HG03575 (cell line): ENCODE data around the gene ASTN2.

Source experiments
- ATAC-seq: cut with Tn5 transposase; IDR thresholded peaks from one replicate; pipeline ENCODE4 v1.9.1; 2021; ENCODE audit not compliant: unreplicated experiment, insufficient number of reproducible peaks, low FRiP score; ENCODE audit errors: extremely low read depth

ASTN2 gene, protein sequence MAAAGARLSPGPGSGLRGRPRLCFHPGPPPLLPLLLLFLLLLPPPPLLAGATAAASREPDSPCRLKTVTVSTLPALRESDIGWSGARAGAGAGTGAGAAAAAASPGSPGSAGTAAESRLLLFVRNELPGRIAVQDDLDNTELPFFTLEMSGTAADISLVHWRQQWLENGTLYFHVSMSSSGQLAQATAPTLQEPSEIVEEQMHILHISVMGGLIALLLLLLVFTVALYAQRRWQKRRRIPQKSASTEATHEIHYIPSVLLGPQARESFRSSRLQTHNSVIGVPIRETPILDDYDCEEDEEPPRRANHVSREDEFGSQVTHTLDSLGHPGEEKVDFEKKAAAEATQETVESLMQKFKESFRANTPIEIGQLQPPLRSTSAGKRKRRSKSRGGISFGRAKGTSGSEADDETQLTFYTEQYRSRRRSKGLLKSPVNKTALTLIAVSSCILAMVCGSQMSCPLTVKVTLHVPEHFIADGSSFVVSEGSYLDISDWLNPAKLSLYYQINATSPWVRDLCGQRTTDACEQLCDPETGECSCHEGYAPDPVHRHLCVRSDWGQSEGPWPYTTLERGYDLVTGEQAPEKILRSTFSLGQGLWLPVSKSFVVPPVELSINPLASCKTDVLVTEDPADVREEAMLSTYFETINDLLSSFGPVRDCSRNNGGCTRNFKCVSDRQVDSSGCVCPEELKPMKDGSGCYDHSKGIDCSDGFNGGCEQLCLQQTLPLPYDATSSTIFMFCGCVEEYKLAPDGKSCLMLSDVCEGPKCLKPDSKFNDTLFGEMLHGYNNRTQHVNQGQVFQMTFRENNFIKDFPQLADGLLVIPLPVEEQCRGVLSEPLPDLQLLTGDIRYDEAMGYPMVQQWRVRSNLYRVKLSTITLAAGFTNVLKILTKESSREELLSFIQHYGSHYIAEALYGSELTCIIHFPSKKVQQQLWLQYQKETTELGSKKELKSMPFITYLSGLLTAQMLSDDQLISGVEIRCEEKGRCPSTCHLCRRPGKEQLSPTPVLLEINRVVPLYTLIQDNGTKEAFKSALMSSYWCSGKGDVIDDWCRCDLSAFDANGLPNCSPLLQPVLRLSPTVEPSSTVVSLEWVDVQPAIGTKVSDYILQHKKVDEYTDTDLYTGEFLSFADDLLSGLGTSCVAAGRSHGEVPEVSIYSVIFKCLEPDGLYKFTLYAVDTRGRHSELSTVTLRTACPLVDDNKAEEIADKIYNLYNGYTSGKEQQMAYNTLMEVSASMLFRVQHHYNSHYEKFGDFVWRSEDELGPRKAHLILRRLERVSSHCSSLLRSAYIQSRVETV (N-terminal part only)

DNA sequence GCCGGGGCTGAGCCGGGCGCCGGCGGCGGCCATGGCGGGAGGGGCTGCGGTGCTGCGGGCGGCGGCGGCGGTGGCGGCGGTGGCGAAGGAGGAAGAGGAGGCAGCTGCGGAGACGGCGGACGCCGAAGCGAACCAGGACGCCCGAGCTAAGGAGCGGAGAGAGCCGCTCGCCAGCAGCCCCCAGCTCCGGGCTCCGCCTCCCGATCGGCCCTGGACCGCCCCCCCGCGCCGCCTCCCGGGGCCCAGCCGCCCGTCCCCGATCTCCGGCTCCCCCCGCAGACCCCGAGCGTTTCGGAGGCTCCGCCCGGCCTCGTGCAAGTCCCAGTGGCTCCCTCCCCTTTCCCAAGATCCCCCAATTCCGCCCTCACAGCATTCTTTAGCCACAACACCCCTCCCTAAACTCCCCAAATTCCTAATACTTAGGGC is at the start of gene ASTN2:
ASTN2 (minus strand) TSS at position 152 of the 426 bp plus-strand sequence; CDS start at position 33, 119 bp downstream.
- no peak for ATAC-seq

DNA sequence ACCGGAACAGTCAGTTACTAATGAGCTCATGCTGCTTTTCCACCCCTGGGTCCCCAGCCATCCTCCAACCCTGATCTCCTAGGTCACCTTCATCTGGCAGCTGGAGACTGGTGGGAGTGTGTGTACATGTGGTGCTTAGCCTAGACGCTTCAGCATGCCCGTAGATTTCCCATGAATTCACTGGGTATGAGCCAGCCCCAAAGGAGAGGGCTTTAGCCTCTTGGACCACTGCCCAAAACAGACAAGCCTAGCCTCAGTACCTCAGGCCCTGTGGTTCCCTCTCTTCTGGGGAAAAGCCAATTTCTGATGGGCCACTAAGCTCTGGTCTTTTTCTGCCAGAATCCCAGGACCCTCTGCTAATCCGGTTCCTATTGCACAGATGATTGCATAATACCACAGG is 48.0 kb upstream of the ASTN2 start:
- ATAC-seq = no peak

DNA sequence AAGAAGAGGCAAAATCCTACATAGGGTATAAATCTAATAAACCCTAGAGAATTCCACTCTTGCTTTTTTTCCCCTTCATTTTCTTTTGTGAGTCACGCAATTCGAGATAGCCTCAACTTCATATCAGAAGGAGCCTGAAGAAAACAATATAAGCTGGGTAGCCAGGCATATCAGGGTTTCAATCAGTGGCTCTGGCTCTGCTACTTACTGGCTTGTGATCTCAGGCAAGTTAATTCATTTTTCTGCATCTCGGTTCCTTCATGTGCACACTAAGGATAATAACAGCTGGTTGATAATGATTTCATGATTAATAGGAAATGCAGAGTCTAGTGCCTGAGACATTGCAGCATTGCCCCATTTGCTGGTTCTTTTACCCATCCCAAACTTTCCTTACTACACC is 46.5 kb upstream of the ASTN2 start:
- ATAC-seq = no peak

DNA sequence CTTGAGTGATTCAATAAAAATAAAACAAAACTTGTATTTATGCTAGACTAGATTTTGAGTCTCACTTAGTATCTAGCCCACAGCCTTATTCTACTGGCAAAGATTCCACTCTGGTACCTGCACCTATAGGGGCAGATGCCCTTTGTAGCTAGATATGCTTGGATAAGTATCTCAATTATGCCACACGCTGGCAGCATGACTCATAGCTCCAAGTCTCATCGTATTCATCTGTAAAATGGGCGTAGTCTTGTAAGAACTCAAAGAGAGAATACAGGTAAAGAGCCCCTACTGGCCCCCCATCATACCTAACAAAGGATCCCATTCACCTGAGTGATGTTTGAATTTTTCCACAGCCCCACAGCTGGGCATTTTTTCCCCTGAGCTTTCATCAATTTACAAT is 45.9 kb upstream of the ASTN2 start:
- ATAC-seq = no peak

DNA sequence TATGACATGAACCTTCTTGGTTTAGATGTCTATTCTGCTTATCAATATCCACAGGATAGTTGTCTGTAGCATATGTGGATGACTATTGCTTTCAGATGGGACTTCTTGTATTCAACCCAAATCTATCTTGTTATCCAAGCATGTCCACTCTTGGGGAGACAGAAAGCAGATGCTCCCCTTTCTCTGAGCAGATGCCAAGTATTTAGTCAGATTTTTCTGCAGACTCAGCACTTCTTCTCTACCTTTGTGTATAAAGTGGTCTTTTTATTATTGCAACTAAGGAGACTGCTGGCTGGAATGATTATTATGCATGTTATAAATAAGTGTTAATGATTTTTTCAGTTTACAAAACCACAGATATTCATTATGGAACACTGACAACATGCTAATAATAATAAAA is 45.1 kb upstream of the ASTN2 start:
- no peak for ATAC-seq

DNA sequence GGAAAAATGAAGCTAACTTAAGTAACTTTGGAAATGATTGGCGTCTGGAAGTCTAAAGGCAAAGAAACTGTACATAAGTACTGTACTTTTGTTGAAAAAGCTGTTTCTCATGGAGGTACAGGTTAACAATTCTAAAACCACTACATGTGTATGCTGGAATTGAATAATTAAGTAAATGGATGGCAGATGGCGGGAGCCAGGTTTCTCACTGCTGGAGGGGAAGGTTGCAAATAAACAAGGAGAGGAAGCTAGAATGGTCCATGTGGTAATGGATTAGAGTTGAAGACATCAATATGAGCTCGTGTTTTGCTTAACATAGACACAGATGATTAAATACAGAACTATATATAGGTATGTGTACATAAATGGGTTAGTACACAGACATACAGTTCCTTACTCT is 43.2 kb upstream of the ASTN2 start:
- no peak for ATAC-seq

DNA sequence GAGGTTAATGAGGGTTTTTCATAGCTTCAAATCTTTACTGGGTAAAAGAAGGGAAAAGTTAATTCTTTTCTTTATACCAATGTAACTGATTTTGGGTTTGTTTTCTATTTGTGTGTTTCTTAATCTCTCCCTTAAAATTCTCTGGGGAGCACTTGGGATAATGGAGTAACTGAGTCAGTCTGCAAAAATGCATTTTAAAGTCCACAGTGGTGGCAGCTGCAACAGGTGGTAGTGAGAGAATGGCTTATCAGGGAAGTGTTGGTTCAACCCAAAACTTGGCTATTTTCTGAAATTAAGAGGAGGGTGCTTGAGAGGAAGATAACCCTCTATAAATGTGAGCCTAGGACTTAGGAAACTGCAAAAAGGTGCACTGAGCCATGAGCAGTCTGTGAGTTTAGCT is 39.9 kb upstream of the ASTN2 start:
- ATAC-seq = no peak

DNA sequence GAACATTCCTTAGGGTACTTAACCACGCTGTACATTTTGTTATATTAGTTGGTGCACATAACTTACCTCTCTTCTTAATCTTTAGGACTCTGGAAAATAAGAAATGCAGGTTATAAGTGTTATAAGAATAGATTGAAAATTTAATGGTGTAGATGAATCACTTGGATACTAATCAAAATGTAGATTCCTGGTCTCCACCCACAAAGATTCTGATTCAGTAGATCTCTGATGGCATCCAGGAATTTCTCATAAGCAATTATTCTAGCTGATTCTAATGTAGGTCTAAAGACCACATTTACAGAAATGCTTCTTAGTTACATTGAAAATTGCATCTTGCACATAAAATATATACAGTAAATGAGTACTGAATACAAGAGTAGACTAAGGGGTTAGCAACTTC is 38.9 kb upstream of the ASTN2 start:
- no peak for ATAC-seq

DNA sequence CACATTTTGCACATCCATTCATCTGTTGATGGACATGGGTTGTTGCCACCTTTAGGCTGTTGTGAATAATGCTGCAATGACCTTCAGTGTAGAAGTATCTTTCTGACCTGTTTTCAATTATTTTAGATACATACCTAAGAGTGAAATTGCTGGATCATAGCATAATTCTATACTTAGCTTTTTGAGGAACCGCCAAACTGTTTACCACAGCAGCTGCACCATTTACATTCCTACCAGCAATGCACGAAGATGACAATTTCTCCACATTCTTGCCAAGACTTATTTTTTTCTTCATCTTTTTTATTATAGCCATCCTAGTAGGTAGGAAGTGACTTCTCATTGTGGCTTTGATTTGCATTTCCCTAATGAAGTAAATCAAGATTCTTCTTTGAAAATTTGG is 36.5 kb upstream of the ASTN2 start:
- no peak for ATAC-seq

DNA sequence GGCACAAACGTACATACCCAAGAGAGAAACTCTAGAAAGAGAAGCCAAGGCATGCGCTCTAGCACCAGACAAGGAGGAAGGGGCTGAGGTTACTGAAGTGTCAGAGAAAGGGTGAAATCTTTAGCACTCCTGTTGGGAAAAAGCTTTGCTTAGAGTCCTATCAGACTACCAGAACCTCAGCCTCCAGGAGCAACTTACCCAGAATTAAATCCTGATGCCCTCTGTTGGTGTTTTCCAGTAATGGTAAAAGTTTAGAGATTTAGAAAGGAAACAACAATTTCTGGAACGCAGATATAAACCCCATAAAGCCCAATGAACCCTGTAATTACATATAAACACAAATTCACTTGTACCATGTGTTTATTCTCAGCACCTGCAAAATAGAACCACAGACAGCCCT is 33.2 kb upstream of the ASTN2 start:
- no peak for ATAC-seq

DNA sequence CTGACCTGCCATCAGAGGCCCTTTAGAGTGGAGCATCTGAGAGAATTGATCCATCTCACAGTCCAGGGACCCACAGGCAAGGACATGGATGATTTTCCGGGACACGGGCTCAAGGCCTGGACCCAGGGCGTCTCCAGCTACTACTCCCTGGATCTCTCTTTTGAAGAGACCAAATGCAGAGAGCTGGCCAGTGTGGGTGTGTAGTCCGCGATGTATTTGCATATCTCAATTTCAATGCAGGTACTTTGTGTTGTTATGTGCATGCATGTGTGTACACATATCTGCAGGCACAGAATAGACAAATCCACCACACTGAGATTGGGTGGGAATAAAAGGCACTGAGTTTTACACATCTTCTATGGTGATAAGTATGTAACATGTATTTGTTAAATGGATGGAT is 30.8 kb upstream of the ASTN2 start:
- no peak for ATAC-seq

DNA sequence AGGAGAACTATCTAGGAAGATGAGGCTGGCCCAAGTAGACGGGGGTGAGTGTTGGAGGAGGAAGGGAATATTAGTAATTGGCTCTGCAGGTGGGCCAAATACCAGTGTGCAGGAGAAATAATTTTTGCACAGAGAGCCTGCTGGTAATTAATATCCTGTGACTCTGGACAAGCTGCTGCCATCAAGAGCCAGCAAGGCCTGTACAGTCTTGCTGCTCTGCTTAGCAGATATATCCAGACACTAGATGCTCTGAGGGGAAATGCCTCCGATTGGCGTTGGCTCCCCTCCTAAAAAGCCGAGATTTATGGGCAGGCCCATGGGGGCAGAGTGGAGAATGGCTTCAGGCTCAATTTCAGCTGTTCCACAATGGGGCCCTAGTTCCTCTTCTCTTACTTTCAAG is 29.6 kb upstream of the ASTN2 start:
- no peak for ATAC-seq

DNA sequence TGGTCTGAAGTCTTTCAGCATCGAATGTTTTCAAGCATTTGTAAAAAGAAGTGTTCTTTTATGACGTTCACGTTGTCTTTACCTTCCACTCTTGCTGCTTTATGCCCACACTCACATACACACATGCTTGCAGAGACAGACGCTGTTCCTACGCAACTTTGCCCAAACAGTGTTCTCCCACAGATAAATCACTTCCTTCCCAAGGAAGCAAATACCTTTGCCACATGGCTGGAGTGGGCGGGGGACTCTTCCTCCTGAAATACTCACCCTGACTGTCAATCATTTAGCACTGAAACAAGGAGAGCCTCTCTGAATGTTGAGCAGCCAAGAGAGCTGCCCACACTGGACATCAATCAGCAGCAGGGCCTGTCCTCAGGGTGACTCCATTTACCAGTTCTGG is 22.4 kb upstream of the ASTN2 start:
- no peak for ATAC-seq

DNA sequence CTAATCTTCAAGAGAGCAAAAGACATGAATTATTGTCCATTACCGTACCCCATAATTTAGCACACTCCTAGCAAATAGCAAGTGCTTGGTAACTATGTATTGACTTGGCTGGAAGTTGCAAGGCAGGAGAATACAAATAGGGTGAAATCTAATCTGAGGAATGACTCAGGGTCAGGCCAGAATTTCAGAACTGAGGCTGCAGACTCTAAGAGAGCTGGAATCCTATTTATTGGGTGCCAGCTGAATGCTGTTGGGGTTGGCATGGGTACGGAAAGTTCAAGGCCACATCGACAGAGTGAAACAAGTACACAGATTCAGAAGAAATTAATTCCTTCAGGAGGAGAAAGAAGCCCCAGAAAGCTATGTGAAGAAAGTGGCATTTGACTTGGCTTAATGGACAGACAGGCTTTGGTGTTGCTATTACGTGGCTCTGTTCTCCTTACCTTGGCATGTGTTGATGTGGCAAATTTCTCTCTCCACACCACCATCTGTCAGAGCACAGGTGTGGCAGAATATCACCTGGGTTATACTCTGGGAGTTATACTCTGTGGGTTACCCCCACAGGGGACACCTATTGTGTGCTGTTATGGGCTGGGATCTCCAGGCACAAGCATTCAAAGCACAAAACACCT is 20.9 kb upstream of the ASTN2 start:
- ATAC-seq = no peak

DNA sequence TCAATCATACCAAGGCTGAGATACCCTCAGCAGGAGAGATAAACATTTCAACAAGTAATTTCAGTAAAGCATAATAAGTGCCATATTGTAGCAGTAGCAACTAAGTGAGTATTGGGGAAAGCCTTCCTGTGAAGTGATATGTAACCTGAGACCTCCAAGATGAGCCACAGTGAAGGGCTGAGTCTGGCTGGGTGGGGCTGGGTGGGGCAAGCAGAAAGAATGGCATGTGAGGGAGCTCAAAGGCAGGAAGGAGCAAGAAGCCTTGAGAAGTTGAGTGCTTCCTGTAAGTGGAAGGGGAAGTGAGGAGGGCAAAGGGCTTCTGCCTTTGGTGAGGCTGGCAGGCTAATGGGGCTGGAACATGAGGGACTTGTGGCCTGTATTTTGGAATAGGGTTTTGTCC is 19.7 kb upstream of the ASTN2 start:
- no peak for ATAC-seq

DNA sequence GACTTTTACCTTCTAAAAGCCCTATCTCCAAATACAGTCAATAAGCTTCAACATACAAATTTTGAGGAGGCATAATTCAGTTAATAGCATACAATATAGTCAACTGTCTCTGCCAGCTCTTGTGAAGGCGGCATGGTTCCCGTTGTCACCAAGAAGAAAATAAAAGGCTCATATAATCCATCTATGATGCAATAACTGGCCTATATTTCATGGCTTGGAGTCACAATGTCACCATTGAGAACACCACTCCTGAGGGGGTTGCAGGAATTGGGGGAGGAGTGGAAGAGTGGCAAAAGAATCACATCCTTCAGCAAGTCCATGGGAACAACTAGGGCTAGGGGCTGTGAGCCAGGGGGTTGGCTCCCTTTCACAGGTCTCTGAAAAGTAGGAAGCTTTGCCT is 16.0 kb upstream of the ASTN2 start:
- ATAC-seq = no peak

DNA sequence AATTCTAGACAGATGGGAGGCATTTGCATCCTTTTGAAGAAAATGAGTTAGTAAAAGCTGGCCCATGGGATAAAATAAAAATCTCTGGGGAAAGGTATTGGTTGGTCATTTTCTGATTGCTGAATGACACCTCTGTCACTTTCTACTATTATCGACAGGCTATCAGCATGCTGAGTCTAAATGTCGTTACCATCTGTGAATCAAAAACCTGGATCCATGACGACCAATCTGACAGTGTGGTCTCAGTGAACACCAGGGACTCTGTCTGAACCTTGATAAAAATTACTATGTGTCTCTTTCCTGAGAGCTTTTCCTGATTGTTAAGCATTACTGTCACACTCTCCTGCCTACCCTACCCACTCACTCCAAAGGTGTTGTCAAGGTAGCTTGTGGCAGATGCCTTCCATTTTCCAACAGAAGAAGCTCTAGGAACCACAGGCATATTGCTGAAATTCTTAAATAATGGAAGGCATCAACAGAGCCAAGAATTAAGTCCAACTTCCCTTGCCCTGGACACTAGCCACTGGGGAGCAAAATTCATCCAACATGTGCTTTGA is 12.6 kb upstream of the ASTN2 start:
- ATAC-seq = no peak

DNA sequence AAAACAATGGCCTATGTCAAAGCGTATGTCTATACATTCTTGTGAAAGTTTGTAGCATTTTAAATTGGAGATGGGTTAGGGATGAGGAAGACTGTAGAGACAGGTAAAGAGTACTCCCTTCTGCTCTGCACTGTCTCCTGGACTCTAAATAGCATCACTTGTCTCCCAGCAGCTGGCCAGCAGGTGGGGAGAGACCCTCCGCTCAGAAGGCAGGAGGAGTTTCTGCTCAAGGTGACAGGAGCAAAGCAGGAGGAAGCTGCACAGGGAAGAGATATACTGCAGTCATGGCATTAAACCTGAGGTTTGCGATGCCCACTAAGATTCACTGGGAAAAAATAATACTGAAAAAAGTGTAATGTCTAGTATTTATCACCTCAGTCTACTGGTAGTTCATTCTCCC is 10.7 kb upstream of the ASTN2 start:
- no peak for ATAC-seq

DNA sequence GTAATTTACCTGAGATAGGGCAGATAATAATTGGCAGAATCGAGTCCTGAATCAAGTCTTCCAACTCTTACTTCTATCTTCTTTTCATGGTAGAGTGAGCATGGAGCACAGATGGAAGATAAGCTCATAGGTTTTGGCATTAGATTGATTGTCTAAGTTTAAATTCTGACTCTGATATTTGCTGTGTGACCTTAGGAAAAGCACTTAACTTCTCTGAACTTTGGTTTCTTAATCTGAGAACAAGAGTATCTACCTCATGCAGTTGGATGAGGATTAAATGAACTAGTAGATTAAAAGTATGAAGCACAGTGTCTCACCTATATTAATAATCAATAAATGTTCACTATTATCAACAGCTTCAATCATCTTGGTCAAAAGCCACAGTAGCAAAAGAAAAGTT is 9.4 kb upstream of the ASTN2 start:
- no peak for ATAC-seq
